ENCODE data around the gene LRRC4B. TPM values are rescaled to one million over a fixed set of nuclear protein-coding genes. Genes with fewer than 3 reads are reported as not detected.
"Not testable (repeated sequence)": the region's sequence is repeated elsewhere in the genome, so short reads cannot be mapped to it uniquely, and the experiment has no call there.

LRRC4B gene
- total RNA-seq, 1 donor from 2014 or later = 5.2 TPM

GRCh38 chr19:50602089-50602422, 33.8 kb upstream of the LRRC4B start:
- H3K27me3 ChIP-seq (ENCODE audit: control insufficient read depth in 3 of 3, insufficient read depth in 3 of 3, low read length in 3 of 3) = peaks cover 13 to 28% (median 16%) of the 10 kb centered on the region in 3 donors
- no peaks in the 10 kb centered on the region for H3K4me1 ChIP-seq (ENCODE audit: control insufficient read depth in 3 of 3, insufficient read depth in 3 of 3, low read length in 3 of 3)
- no peak overlapping the region for H3K4me3 ChIP-seq (ENCODE audit: low read length in 3 of 3)

GRCh38 chr19:50601407-50602088, 33.3 kb upstream of the LRRC4B start:
- Histone ChIP-seq H3K9ac (ENCODE audit: low read depth in 1 of 3, low read length in 3 of 3) (no peak overlapping the region), H3K4me3 (ENCODE audit: low read length in 3 of 3) (no peak overlapping the region), H3K36me3 (ENCODE audit: control insufficient read depth in 3 of 3, insufficient read depth in 3 of 3, low read length in 3 of 3) (no peaks in the 10 kb centered on the region), H3K9me3 (ENCODE audit: control insufficient read depth in 3 of 3, low read length in 3 of 3) (peaks cover 0 to 3% (median 0%) of the 10 kb centered on the region in 3 donors), H3K27me3 (ENCODE audit: control insufficient read depth in 3 of 3, insufficient read depth in 3 of 3, low read length in 3 of 3) (peaks cover 11 to 24% (median 12%) of the 10 kb centered on the region in 3 donors), H3K27ac (ENCODE audit: low read depth, low read length) (no peak overlapping the region), H3K4me1 (ENCODE audit: control insufficient read depth in 3 of 3, insufficient read depth in 3 of 3, low read length in 3 of 3) (no peaks in the 10 kb centered on the region)

More at GRCh38 chr19:50602089-50602422, 33.8 kb upstream of the LRRC4B start:
- Histone ChIP-seq H3K9ac (ENCODE audit: low read depth in 1 of 3, low read length in 3 of 3) (no peak overlapping the region), H3K27ac (ENCODE audit: low read depth, low read length) (no peak overlapping the region), H3K9me3 (ENCODE audit: control insufficient read depth in 3 of 3, low read length in 3 of 3) (peaks cover 0 to 4% (median 0%) of the 10 kb centered on the region in 3 donors), H3K36me3 (ENCODE audit: control insufficient read depth in 3 of 3, insufficient read depth in 3 of 3, low read length in 3 of 3) (no peaks in the 10 kb centered on the region)

GRCh38 chr19:50599427-50599826, 31.2 kb upstream of the LRRC4B start:
- Histone ChIP-seq H3K27me3 (ENCODE audit: control insufficient read depth in 3 of 3, insufficient read depth in 3 of 3, low read length in 3 of 3) (peaks cover 7 to 20% (median 8%) of the 10 kb centered on the region in 3 donors), H3K9ac (ENCODE audit: low read depth in 1 of 3, low read length in 3 of 3) (no peak overlapping the region), H3K9me3 (ENCODE audit: control insufficient read depth in 3 of 3, low read length in 3 of 3) (no peaks in the 10 kb centered on the region), H3K4me3 (ENCODE audit: low read length in 3 of 3) (no peak overlapping the region), H3K36me3 (ENCODE audit: control insufficient read depth in 3 of 3, insufficient read depth in 3 of 3, low read length in 3 of 3) (no peaks in the 10 kb centered on the region), H3K27ac (ENCODE audit: low read depth, low read length) (no peak overlapping the region), H3K4me1 (ENCODE audit: control insufficient read depth in 3 of 3, insufficient read depth in 3 of 3, low read length in 3 of 3) (no peaks in the 10 kb centered on the region)

DNA sequence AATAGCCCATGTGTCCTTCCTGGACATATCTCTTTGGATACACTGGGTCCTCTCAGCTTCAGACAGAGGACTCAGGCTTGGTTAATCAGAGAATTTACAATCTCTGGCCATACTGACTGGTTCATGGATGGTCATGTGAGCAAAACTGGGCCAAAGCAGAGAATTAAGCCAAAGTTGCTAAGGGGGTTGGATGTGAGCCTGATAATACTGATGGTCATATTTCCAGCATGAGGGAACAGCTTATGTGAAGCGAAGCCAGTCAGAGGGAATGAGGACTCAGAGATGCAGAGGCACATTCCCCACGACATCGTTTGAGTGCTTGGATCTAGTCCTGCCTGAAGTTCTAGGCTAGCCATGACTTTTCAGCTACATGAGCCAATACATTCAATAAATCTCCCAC, 22.0 kb upstream of the LRRC4B start:
- no peak overlapping the region for H3K27ac ChIP-seq (ENCODE audit: low read depth, low read length)
- no peak overlapping the region for H3K9ac ChIP-seq (ENCODE audit: low read depth in 1 of 3, low read length in 3 of 3)
- H3K4me1 ChIP-seq (ENCODE audit: control insufficient read depth in 3 of 3, insufficient read depth in 3 of 3, low read length in 3 of 3) = no peaks in the 10 kb centered on the region
- no peaks in the 10 kb centered on the region for H3K36me3 ChIP-seq (ENCODE audit: control insufficient read depth in 3 of 3, insufficient read depth in 3 of 3, low read length in 3 of 3)
- peaks cover 0 to 16% (median 5%) of the 10 kb centered on the region in 3 donors for H3K27me3 ChIP-seq (ENCODE audit: control insufficient read depth in 3 of 3, insufficient read depth in 3 of 3, low read length in 3 of 3)
- no peaks in the 10 kb centered on the region for H3K9me3 ChIP-seq (ENCODE audit: control insufficient read depth in 3 of 3, low read length in 3 of 3)
- H3K4me3 ChIP-seq (ENCODE audit: low read length in 3 of 3) = no peak overlapping the region

DNA sequence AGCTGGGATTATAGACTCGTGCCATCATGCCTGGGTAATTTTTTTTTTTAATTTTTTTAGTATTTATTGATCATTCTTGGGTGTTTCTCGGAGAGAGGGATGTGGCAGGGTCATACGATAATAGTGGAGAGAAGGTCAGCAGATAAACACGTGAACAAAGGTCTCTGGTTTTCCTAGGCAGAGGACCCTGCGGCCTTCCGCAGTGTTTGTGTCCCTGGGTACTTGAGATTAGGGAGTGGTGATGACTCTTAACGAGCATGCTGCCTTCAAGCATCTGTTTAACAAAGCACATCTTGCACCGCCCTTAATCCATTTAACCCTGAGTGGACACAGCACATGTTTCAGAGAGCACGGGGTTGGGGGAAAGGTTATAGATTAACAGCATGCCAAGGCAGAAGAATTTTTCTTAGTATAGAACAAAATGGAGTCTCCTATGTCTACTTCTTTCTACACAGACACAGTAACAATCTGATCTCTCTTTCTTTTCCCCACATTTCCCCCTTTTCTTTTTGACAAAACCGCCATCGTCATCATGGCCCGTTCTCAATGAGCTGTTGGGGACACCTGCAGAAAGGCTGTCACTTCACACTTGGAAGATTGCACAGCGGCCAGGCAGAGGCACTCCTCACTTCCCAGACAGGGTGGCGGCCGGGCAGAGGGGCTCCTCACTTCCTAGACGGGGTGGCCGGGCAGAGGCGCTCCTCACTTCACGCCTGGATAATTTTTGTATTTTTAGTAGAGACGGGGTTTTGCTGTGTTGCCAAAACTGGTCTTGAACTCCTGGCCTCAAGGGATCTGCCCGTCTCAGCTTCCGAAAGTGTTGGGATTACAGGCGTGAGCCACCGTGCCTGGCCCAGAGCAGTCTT, 13.8 kb upstream of the LRRC4B start:
- not testable (repeated sequence) for H3K36me3 ChIP-seq (ENCODE audit: control insufficient read depth in 3 of 3, insufficient read depth in 3 of 3, low read length in 3 of 3); H3K9ac ChIP-seq (ENCODE audit: low read depth in 1 of 3, low read length in 3 of 3); H3K4me1 ChIP-seq (ENCODE audit: control insufficient read depth in 3 of 3, insufficient read depth in 3 of 3, low read length in 3 of 3); H3K9me3 ChIP-seq (ENCODE audit: control insufficient read depth in 3 of 3, low read length in 3 of 3); H3K27me3 ChIP-seq (ENCODE audit: control insufficient read depth in 3 of 3, insufficient read depth in 3 of 3, low read length in 3 of 3); H3K4me3 ChIP-seq (ENCODE audit: low read length in 3 of 3); H3K27ac ChIP-seq (ENCODE audit: low read depth, low read length)

DNA sequence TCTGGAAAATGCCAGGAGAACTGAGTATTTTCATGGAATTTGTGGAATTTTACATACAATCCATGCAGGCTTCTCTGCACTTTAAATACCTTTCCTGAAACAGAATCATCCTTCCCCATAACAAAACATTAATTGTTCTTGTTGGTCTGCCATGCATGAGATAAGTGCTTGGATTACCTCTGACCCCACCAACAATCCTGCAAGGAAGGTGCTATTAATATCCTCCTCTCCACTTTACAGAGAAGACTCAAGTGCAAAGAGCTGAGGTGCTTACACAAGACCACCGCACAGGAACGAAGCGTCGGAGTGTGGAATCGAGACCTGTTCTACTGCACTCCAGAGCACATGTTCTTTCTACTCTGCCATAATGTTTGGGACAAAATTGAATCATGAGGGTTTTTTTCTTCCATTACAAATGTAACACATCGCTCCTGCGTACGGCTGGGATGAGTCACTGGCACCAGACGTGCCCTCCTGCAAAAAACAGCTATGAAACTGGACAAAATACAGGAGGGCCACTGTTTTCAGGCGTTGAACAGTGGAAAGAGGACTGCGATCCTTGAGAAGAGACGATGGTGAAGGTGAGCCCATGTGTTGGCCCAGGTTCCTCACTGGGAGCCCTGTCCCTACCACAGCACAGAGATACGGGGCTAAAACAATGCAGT, 12.9 kb upstream of the LRRC4B start:
- H3K9me3 ChIP-seq (ENCODE audit: control insufficient read depth in 3 of 3, low read length in 3 of 3) = no peaks in the 10 kb centered on the region
- H3K4me3 ChIP-seq (ENCODE audit: low read length in 3 of 3) = no peak overlapping the region
- H3K36me3 ChIP-seq (ENCODE audit: control insufficient read depth in 3 of 3, insufficient read depth in 3 of 3, low read length in 3 of 3) = no peaks in the 10 kb centered on the region
- peaks cover 0 to 6% (median 2%) of the 10 kb centered on the region in 3 donors for H3K27me3 ChIP-seq (ENCODE audit: control insufficient read depth in 3 of 3, insufficient read depth in 3 of 3, low read length in 3 of 3)
- H3K27ac ChIP-seq (ENCODE audit: low read depth, low read length) = no peak overlapping the region
- H3K4me1 ChIP-seq (ENCODE audit: control insufficient read depth in 3 of 3, insufficient read depth in 3 of 3, low read length in 3 of 3) = no peaks in the 10 kb centered on the region
- H3K9ac ChIP-seq (ENCODE audit: low read depth in 1 of 3, low read length in 3 of 3) = no peak overlapping the region

DNA sequence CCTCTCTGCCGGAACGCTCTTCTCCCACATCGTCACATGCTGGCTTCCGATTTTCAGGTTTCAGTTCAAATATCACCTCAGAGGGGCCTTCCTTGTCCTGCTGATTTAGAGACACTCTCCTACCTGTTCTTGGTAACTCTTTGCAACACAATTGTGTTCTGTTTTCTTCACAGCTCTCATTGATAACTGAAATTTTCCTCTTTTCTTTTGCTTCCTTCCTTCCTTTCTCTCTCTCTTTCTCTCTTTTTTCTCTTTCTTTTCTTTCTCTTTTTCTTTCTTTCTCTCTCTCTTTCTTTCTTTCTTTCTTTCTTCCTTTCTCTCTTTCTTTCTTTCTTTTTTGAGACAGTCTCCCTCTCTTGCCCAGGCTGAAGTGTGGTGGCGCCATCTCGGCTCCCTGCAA, 12.0 kb upstream of the LRRC4B start:
- Histone ChIP-seq H3K27ac (ENCODE audit: low read depth, low read length) (no peak overlapping the region), H3K36me3 (ENCODE audit: control insufficient read depth in 3 of 3, insufficient read depth in 3 of 3, low read length in 3 of 3) (no peaks in the 10 kb centered on the region), H3K9me3 (ENCODE audit: control insufficient read depth in 3 of 3, low read length in 3 of 3) (no peaks in the 10 kb centered on the region), H3K9ac (ENCODE audit: low read depth in 1 of 3, low read length in 3 of 3) (no peak overlapping the region), H3K4me1 (ENCODE audit: control insufficient read depth in 3 of 3, insufficient read depth in 3 of 3, low read length in 3 of 3) (no peaks in the 10 kb centered on the region), H3K4me3 (ENCODE audit: low read length in 3 of 3) (no peak overlapping the region), H3K27me3 (ENCODE audit: control insufficient read depth in 3 of 3, insufficient read depth in 3 of 3, low read length in 3 of 3) (peaks cover 0 to 2% (median 0%) of the 10 kb centered on the region in 3 donors)

DNA sequence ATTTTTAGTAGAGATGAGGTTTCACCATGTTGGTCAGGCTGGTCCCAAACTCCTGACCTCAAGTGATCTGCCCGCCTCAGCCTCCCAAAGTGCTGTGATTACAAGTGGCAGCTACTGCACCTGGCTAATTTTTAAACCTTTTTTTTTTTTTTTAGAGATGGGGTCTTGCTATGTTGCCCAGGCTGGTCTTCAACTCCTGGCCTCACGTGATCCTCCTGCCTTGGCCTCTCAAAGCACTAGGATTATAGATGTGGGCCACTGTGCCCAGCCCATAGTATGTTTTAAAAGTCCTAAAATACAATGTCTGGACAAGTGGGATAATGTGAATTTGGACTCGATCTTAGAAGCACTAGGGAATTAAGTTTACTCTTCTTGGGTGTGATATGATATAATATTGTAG, 8.5 kb upstream of the LRRC4B start:
- not testable (repeated sequence) for H3K4me1 ChIP-seq (ENCODE audit: control insufficient read depth in 3 of 3, insufficient read depth in 3 of 3, low read length in 3 of 3); H3K27me3 ChIP-seq (ENCODE audit: control insufficient read depth in 3 of 3, insufficient read depth in 3 of 3, low read length in 3 of 3); H3K4me3 ChIP-seq (ENCODE audit: low read length in 3 of 3)

GRCh38 chr19:50573741-50574461, 5.7 kb upstream of the LRRC4B start:
- H3K27ac ChIP-seq (ENCODE audit: low read depth, low read length) = no peak overlapping the region
- peaks cover 12 to 26% (median 12%) of the 10 kb centered on the region in 3 donors for H3K27me3 ChIP-seq (ENCODE audit: control insufficient read depth in 3 of 3, insufficient read depth in 3 of 3, low read length in 3 of 3)
- no peaks in the 10 kb centered on the region for H3K36me3 ChIP-seq (ENCODE audit: control insufficient read depth in 3 of 3, insufficient read depth in 3 of 3, low read length in 3 of 3)
- no peak overlapping the region for H3K4me3 ChIP-seq (ENCODE audit: low read length in 3 of 3)
- H3K9me3 ChIP-seq (ENCODE audit: control insufficient read depth in 3 of 3, low read length in 3 of 3) = no peaks in the 10 kb centered on the region
- H3K4me1 ChIP-seq (ENCODE audit: control insufficient read depth in 3 of 3, insufficient read depth in 3 of 3, low read length in 3 of 3) = no peaks in the 10 kb centered on the region
- H3K9ac ChIP-seq (ENCODE audit: low read depth in 1 of 3, low read length in 3 of 3) = no peak overlapping the region

More for the DNA sequence above, 8.5 kb upstream of the LRRC4B start:
- not testable (repeated sequence) for H3K36me3 ChIP-seq (ENCODE audit: control insufficient read depth in 3 of 3, insufficient read depth in 3 of 3, low read length in 3 of 3); H3K9me3 ChIP-seq (ENCODE audit: control insufficient read depth in 3 of 3, low read length in 3 of 3); H3K9ac ChIP-seq (ENCODE audit: low read depth in 1 of 3, low read length in 3 of 3); H3K27ac ChIP-seq (ENCODE audit: low read depth, low read length)
